Endothelial cell of umbilical vein (primary cell): ENCODE measurements around the gene DCTD.

Experiments used
- EZH2 ChIP-seq: IDR thresholded peaks from 2 replicates; pipeline ENCODE4 v1.6.1; 2012; ENCODE audit warnings: borderline replicate concordance, low read depth, mild to moderate bottlenecking, moderate library complexity, low read length, inconsistent platforms; ENCODE audit not compliant: severe bottlenecking
- FOS ChIP-seq: IDR thresholded peaks from 2 replicates; pipeline ENCODE4 v1.6.1; 2011; ENCODE audit warnings: mild to moderate bottlenecking, low read length, moderate library complexity, borderline replicate concordance; ENCODE audit not compliant: insufficient read depth
- GATA2 ChIP-seq: IDR thresholded peaks from 2 replicates; pipeline ENCODE4 v1.7.0; 2011; ENCODE audit warnings: low read depth, mild to moderate bottlenecking, moderate library complexity, mixed read lengths, low read length; ENCODE audit not compliant: insufficient read length, insufficient read depth
- JUN ChIP-seq: IDR thresholded peaks from 2 replicates; pipeline ENCODE4 v1.6.1; 2011; ENCODE audit warnings: borderline replicate concordance, low read depth; ENCODE audit not compliant: insufficient read length, insufficient read depth
- MYC ChIP-seq: IDR thresholded peaks from one replicate; pipeline ENCODE4 v1.6.1; 2011; ENCODE audit warnings: mild to moderate bottlenecking, low read depth, low read length
- POLR2A ChIP-seq: IDR thresholded peaks from 2 replicates; pipeline ENCODE4 v1.6.1; 2012; ENCODE audit warnings: low read depth, mild to moderate bottlenecking, control low read depth, low read length
- POLR2AphosphoS5 ChIP-seq: IDR thresholded peaks from 2 replicates; pipeline ENCODE4 v1.6.1; 2012; ENCODE audit warnings: low read depth, mild to moderate bottlenecking, control low read depth, low read length, moderate library complexity; ENCODE audit not compliant: insufficient read depth
- TF ChIP-seq, protein P1 (sequence below), 2 donors: IDR thresholded peaks; 1 replicate in 1 of 2; 2 replicates in 1 of 2; pipeline ENCODE4 v1.5.1; 2011; ENCODE audit warnings: low read length in 2 of 2, mild to moderate bottlenecking in 2 of 2, moderate library complexity in 2 of 2, control low read depth in 1 of 2, inconsistent platforms in 1 of 2, low read depth in 1 of 2; ENCODE audit not compliant: insufficient read depth in 1 of 2; ENCODE audit errors: extremely low read depth in 1 of 2
- TF ChIP-seq, protein P2 (sequence below): IDR thresholded peaks from 2 replicates; pipeline ENCODE4 v1.6.1; 2011; ENCODE audit not compliant: insufficient read depth, insufficient read length

DNA sequence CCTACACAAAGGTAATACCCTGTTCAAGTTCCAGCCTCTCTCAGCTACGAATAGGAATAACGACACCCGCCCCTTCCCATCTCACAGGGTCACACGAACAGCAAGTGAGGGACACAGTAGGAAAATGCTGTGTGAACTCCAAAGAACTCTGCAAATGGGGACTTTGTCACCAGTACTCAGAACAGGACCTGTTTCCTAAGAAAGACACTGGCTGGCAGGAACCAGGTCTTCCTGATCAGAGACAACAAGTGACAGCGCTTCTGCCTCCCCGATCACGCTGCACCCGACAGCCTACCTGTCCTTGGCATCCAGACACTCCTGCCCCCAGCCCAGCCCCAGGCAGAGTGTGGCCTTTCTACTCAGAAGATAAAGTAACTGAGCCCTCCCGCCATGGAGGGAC is 14.2 kb downstream of the DCTD start:
- TF ChIP-seq, protein P1, sequence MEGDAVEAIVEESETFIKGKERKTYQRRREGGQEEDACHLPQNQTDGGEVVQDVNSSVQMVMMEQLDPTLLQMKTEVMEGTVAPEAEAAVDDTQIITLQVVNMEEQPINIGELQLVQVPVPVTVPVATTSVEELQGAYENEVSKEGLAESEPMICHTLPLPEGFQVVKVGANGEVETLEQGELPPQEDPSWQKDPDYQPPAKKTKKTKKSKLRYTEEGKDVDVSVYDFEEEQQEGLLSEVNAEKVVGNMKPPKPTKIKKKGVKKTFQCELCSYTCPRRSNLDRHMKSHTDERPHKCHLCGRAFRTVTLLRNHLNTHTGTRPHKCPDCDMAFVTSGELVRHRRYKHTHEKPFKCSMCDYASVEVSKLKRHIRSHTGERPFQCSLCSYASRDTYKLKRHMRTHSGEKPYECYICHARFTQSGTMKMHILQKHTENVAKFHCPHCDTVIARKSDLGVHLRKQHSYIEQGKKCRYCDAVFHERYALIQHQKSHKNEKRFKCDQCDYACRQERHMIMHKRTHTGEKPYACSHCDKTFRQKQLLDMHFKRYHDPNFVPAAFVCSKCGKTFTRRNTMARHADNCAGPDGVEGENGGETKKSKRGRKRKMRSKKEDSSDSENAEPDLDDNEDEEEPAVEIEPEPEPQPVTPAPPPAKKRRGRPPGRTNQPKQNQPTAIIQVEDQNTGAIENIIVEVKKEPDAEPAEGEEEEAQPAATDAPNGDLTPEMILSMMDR (IDR thresholded peaks at IDR 0.05; ENCODE audit: extremely low read depth in 1 of 2, insufficient read depth in 1 of 2, low read depth in 1 of 2, low read length in 2 of 2): no peak
- no peak for TF ChIP-seq EZH2
- TF ChIP-seq POLR2A: no peak
- TF ChIP-seq, protein P2, sequence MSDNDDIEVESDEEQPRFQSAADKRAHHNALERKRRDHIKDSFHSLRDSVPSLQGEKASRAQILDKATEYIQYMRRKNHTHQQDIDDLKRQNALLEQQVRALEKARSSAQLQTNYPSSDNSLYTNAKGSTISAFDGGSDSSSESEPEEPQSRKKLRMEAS: no peak
- TF ChIP-seq FOS: no peak
- no peak for TF ChIP-seq POLR2AphosphoS5
- no peak for TF ChIP-seq MYC
- no peak for TF ChIP-seq JUN
- TF ChIP-seq GATA2: no peak
